HCT116 (cell line): ENCODE data around the gene SLC39A12. TPM values are rescaled to one million over a fixed set of nuclear protein-coding genes. Genes with fewer than 3 reads are reported as not detected.
A peak's percentile ranks its signal among the peaks of the same experiment; 100 is the strongest.

Source experiments
- ATAC-seq: fragments of 200-7000 bp; cut with Tn5 transposase; 2 replicates; pipeline ENCODE4 v1.9.1; 2020; ENCODE audit warnings: mild to moderate bottlenecking, moderate library complexity
- BruUV-seq: library from RNA; stranded (reverse); fragments of 400-500 nt; replicated peaks from 2 replicates; lab custom pipeline; 2021; lab: Mats Ljungman, UMichigan
- CTCF ChIA-PET: fragments of 300-600 bp; sonication (Branson Sonifier 250); formaldehyde crosslinking; loops from one replicate; lab custom pipeline; 2021; ENCODE audit warnings: antibody characterized with exemption; lab: Charles Lee
- POLR2A ChIA-PET: fragments of 300-600, 350-600 bp; sonication (Branson Sonifier 250); formaldehyde crosslinking; loops from one replicate; lab custom pipeline; 2021; ENCODE audit warnings: antibody characterized with exemption; lab: Charles Lee
- RAD21 ChIA-PET, 2 experiments: fragments of 300-600 bp; sonication (Branson Sonifier 250); formaldehyde crosslinking; loops; one replicate each; lab custom pipeline; 2023; ENCODE audit warnings: low total read pairs in 2 of 2; ENCODE audit not compliant: uncharacterized antibody in 2 of 2, unreplicated experiment in 2 of 2, low non-redundant PET in 1 of 2; lab: Charles Lee
- DNase-seq: peaks from one replicate; pipeline ENCODE4 v3.0.0-alpha.2; 2010; ENCODE audit warnings: low read depth, low spot score
- H2AFZ ChIP-seq: fragments of 200-600 bp; shearing (Covaris generic), sonication (generic); 2 replicates; pipeline ENCODE4 v1.6.1; 2017; ENCODE audit warnings: low read depth, mixed run types, mixed read lengths, antibody characterized with exemption, low read length; ENCODE audit not compliant: poor library complexity, severe bottlenecking
- H3K27ac ChIP-seq: 2 replicates; pipeline ENCODE4 v1.5.1; 2012; ENCODE audit warnings: low read depth, low read length
- H3K27me3 ChIP-seq: fragments of 200-600 bp; sonication (generic); 2 replicates; pipeline ENCODE4 v1.6.1; 2016; ENCODE audit warnings: mixed run types, low read length, mixed read lengths; ENCODE audit not compliant: insufficient read depth
- H3K36me3 ChIP-seq, 2 experiments: fragments of 200-500 bp in 1 of 2; fragments of 200-600 bp in 1 of 2; sonication (Bioruptor generic) in 1 of 2; sonication (generic) in 1 of 2; 2 replicates each; pipeline versions ENCODE4 v1.5.1 to v1.6.1; 2014 to 2016; ENCODE audit warnings: low read length in 2 of 2, inconsistent platforms in 1 of 2, mixed read lengths in 1 of 2, mixed run types in 1 of 2; ENCODE audit not compliant: insufficient read depth in 2 of 2, control insufficient read depth in 1 of 2
- H3K4me1 ChIP-seq, 2 experiments: fragments of 200-600 bp in 1 of 2; sonication (generic) in 1 of 2; 2 replicates each; pipeline versions ENCODE4 v1.5.1 to v1.6.1; 2012 to 2017; ENCODE audit warnings: low read length in 2 of 2, inconsistent platforms in 1 of 2, mild to moderate bottlenecking in 1 of 2, mixed read lengths in 1 of 2, mixed run types in 1 of 2, moderate library complexity in 1 of 2; ENCODE audit not compliant: insufficient read depth in 2 of 2, control insufficient read depth in 1 of 2
- H3K4me2 ChIP-seq: fragments of 200-600 bp; sonication (generic); 2 replicates; pipeline ENCODE4 v1.6.1; 2017; ENCODE audit warnings: mixed run types, low read length, mixed read lengths
- H3K4me3 ChIP-seq, 2 experiments: fragments of 200-600 bp in 1 of 2; sonication (generic) in 1 of 2; replicated peaks in 1 of 2; 2 replicates each; pipeline ENCODE4 v1.5.1; 2011 to 2016; ENCODE audit warnings: low read length in 2 of 2, control low read depth in 1 of 2, low read depth in 1 of 2, mild to moderate bottlenecking in 1 of 2, mixed read lengths in 1 of 2, mixed run types in 1 of 2
- H3K79me2 ChIP-seq: fragments of 200-600 bp; sonication (generic); 2 replicates; pipeline ENCODE4 v1.6.1; 2017; ENCODE audit warnings: mild to moderate bottlenecking, mixed run types, low read length, moderate library complexity, mixed read lengths; ENCODE audit not compliant: insufficient read depth
- H3K9ac ChIP-seq: fragments of 200-600 bp; sonication (generic); 2 replicates; pipeline ENCODE4 v1.6.1; 2016; ENCODE audit warnings: low read length, mixed read lengths
- H3K9me2 ChIP-seq: fragments of 200-600 bp; sonication (generic), shearing (Covaris generic); 2 replicates; pipeline ENCODE4 v1.6.1; 2017; ENCODE audit warnings: mixed run types, mild to moderate bottlenecking, moderate library complexity; ENCODE audit not compliant: insufficient read depth
- H3K9me3 ChIP-seq, 2 experiments: fragments of 200-500 bp in 1 of 2; fragments of 200-600 bp in 1 of 2; sonication (Bioruptor generic) in 1 of 2; sonication (generic) in 1 of 2; 2 replicates each; pipeline ENCODE4 v1.6.1; 2014 to 2017; ENCODE audit warnings: low read length in 2 of 2, mixed read lengths in 2 of 2, inconsistent platforms in 1 of 2, low read depth in 1 of 2, mild to moderate bottlenecking in 1 of 2, mixed run types in 1 of 2, moderate library complexity in 1 of 2; ENCODE audit not compliant: control insufficient read depth in 1 of 2, insufficient read depth in 1 of 2
- H4K20me1 ChIP-seq: fragments of 200-600 bp; sonication (generic), shearing (Covaris generic); 2 replicates; pipeline ENCODE4 v1.6.1; 2017; ENCODE audit warnings: mixed run types, mild to moderate bottlenecking, moderate library complexity; ENCODE audit not compliant: insufficient read depth
- ELF1 ChIP-seq: IDR thresholded peaks from 2 replicates; pipeline ENCODE4 v1.6.1; 2012; ENCODE audit warnings: low read depth, borderline replicate concordance
- EZH2phosphoT487 ChIP-seq: fragments of 200-600 bp; IDR thresholded peaks from 2 replicates; pipeline ENCODE4 v1.6.1; 2018; ENCODE audit warnings: antibody characterized with exemption, borderline replicate concordance
- POLR2AphosphoS5 ChIP-seq: IDR thresholded peaks from 2 replicates; pipeline ENCODE4 v1.6.1; 2011; ENCODE audit warnings: mild to moderate bottlenecking, low read depth, low read length, moderate library complexity
- RAD21 ChIP-seq: IDR thresholded peaks from 2 replicates; pipeline ENCODE4 v1.6.1; 2012; ENCODE audit warnings: low read depth, mild to moderate bottlenecking
- SIN3A ChIP-seq: IDR thresholded peaks from 2 replicates; pipeline ENCODE4 v1.6.1; 2012; ENCODE audit warnings: low read depth
- SP1 ChIP-seq: IDR thresholded peaks from 2 replicates; pipeline ENCODE4 v1.6.1; 2012; ENCODE audit warnings: low read depth
- TCF7L2 ChIP-seq: IDR thresholded peaks from 2 replicates; pipeline ENCODE4 v1.7.0; 2011; ENCODE audit warnings: borderline replicate concordance, inconsistent platforms; ENCODE audit not compliant: insufficient read depth, insufficient read length; ENCODE audit errors: extremely low read depth
- intact Hi-C: fragments of 100-400 bp; cut with micrococcal nuclease; formaldehyde crosslinking; loops from 2 replicates; pipeline ENCODE4 v1.10.0; 2022
- total RNA-seq: library from RNA; stranded (reverse); gene quantifications from one replicate; pipeline ENCODE4 v1.2.1, GENCODE V29; 2021; ENCODE audit not compliant: unreplicated experiment
- TF ChIP-seq, protein P1 (sequence below): IDR thresholded peaks from 2 replicates; pipeline ENCODE4 v1.6.1; 2011; ENCODE audit warnings: mild to moderate bottlenecking, low read length, moderate library complexity; ENCODE audit not compliant: insufficient replicate concordance; ENCODE audit errors: extremely low read depth

Gene SLC39A12
- total RNA-seq, 1 experiment from 2014 or later = not detected

DNA sequence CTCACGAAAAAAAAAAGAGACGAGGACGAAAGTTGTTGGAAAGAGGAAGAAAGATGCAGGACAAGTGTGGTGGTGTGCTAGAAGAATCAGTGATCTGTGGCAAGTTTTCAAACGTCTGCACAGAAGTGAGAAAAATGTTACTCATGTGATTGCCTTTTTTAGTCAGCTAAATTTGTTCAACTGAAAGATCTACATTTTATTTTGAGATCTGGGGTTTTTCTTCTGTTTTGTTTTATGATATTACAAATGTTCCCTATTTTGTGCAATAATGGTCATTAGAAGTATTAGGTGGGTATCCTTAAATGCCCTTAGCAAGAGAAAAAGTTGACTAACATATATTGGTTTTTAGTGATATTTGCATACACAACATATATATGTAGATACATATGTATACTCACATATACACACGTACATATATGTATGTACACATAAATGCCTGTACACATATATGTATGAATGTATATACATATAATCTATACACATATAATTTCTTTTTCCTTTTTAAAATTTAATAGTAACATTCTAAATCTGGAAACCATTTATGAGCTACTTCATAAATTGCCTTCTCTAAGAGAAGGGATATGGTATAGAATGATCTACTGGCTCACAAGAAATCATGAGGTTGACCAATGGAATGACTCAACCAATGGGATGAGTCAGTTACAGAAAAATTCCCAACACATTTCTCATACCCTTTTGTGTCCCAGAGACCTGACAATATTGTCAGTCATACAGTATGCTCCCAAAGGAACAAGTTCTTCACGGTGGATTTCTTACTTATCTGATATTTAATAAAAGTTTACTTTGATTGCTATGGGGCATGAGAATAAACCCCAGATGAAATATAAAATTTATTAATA lies 38.4 kb downstream of the SLC39A12 start (continued):
- TF ChIP-seq, protein P1, sequence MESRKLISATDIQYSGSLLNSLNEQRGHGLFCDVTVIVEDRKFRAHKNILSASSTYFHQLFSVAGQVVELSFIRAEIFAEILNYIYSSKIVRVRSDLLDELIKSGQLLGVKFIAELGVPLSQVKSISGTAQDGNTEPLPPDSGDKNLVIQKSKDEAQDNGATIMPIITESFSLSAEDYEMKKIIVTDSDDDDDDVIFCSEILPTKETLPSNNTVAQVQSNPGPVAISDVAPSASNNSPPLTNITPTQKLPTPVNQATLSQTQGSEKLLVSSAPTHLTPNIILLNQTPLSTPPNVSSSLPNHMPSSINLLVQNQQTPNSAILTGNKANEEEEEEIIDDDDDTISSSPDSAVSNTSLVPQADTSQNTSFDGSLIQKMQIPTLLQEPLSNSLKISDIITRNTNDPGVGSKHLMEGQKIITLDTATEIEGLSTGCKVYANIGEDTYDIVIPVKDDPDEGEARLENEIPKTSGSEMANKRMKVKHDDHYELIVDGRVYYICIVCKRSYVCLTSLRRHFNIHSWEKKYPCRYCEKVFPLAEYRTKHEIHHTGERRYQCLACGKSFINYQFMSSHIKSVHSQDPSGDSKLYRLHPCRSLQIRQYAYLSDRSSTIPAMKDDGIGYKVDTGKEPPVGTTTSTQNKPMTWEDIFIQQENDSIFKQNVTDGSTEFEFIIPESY = no peak
- TF ChIP-seq TCF7L2 (no peak), RAD21 (0 out of 2 replicates have a peak, but pooled peaks have one; percentile 10), SP1 (peak; percentile 48)

DNA sequence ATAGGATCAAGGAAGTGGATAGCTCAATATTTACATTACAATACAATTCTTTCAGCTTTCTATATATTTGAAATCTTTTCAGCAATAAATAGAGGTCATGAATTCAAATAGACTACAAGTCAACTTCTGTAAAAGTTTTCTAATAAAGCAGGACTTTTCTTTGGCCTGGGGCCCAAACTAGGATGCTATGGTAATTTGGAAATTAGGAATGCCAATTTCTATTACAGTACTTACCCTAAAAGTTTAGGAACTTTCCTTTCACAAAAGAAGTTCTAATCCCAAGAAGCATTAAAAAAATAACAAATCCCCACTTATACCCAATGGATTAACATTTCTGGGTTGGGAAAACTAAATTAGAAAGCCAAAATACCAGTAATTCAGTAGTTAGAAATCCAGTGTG lies 40.5 kb downstream of the SLC39A12 start:
- no peak for TF ChIP-seq POLR2AphosphoS5
- no peak for TF ChIP-seq ELF1
- no peak for TF ChIP-seq TCF7L2
- TF ChIP-seq SIN3A = no peak
- no peak for TF ChIP-seq EZH2phosphoT487
- H3K9ac ChIP-seq = no peak overlapping the region
- no peak for ATAC-seq
- no peak overlapping the region for H3K27ac ChIP-seq
- RAD21 ChIA-PET = no interaction called here
- no TSS peak for BruUV-seq
- no peaks in the 10 kb centered on the region for H3K9me2 ChIP-seq
- POLR2A ChIA-PET = no interaction called here
- no peaks in the 10 kb centered on the region for H4K20me1 ChIP-seq
- no peaks in the 10 kb centered on the region for H3K27me3 ChIP-seq
- no peak overlapping the region for H2AFZ ChIP-seq
- no peaks in the 10 kb centered on the region for H3K79me2 ChIP-seq
- no peaks in the 10 kb centered on the region for H3K9me3 ChIP-seq
- no peak for DNase-seq
- peaks cover 5 to 18% of the 10 kb centered on the region in 2 experiments; a peak in 3 of 4 replicates for H3K4me1 ChIP-seq
- H3K4me2 ChIP-seq = no peak overlapping the region
- CTCF ChIA-PET = no interaction called here
- intact Hi-C loops = no loop called here
- H3K36me3 ChIP-seq = no peaks in the 10 kb centered on the region
- H3K4me3 ChIP-seq = no peak overlapping the region
